Measurements from ENCODE around the gene CPA5. TPM values are rescaled to one million over a fixed set of nuclear protein-coding genes. Genes with fewer than 3 reads are reported as not detected.

The CPA5 gene
- total RNA-seq, 1 donor from 2014 or later: not detected

DNA sequence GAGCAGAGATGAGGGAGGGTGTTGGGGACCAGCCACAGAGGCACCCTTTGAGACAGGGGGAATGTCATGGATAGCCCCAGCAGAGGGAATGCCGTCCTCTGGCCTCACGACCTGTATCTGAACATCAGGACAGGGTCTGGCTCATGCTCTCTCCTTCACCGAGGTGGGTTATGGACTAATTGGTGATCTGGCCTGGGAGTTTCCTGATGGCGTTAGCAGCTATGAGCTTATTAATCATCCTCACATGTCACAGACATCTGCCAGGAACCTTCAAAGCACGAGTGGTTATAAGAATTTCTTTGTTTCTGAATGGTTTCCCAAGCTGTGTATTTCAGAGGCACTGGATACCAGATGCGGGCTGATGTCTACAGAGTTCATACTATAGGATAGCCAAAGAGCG, 44.8 kb upstream of the CPA5 start:
- H3K27me3 ChIP-seq (ENCODE audit: low read depth): no peaks in the 10 kb centered on the region
- DNase-seq (no peak), ATAC-seq (no peak)
- no peaks in the 10 kb centered on the region for H3K4me1 ChIP-seq
- no peak overlapping the region for H3K27ac ChIP-seq
- H3K9me3 ChIP-seq: no peaks in the 10 kb centered on the region
- intact Hi-C loops (cut with DNase I): no loop called here
- no peaks in the 10 kb centered on the region for H3K36me3 ChIP-seq
- no peak for TF ChIP-seq CTCF (IDR thresholded peaks at IDR 0.05)
- H3K4me3 ChIP-seq: no peak overlapping the region

DNA sequence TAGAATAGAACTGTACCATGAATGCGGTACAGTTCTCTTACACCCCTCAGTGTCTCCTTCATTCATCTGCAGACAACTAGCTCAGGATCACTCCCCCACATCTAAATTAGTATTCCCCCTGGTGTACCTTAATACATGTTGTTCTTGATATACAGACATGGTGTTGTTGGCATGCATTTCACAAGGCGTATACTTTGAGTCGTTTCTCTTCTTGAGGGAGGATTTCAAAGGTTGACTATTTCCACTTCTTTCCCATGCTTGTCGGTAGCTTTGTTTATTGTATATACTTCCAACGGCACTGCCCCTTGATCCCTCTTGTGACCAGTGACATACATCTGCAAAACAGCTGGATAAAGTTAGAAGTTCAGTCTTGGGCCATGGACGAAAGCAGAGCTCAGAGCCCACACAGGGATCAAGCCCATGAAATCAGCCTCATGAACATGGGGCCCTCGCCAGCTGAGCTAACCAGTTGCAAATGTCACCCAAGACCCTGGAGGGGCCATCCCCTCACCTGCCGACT, 43.1 kb upstream of the CPA5 start:
- no peak for DNase-seq
- intact Hi-C loops (cut with DNase I): no loop called here
- ATAC-seq: no peak
- H3K27ac ChIP-seq: no peak overlapping the region
- no peak for TF ChIP-seq CTCF (IDR thresholded peaks at IDR 0.05)
- H3K27me3 ChIP-seq (ENCODE audit: low read depth): no peaks in the 10 kb centered on the region
- no peak overlapping the region for H3K4me3 ChIP-seq
- no peaks in the 10 kb centered on the region for H3K36me3 ChIP-seq
- no peaks in the 10 kb centered on the region for H3K4me1 ChIP-seq
- H3K9me3 ChIP-seq: no peaks in the 10 kb centered on the region

GRCh38 chr7:130302649-130303048, 42.0 kb upstream of the CPA5 start:
- no peaks in the 10 kb centered on the region for H3K9me3 ChIP-seq
- no peak overlapping the region for H3K4me3 ChIP-seq
- H3K36me3 ChIP-seq: no peaks in the 10 kb centered on the region
- DNase-seq (no peak), ATAC-seq (no peak)
- no peak overlapping the region for H3K27ac ChIP-seq
- intact Hi-C loops (cut with DNase I): no loop called here
- H3K4me1 ChIP-seq: no peaks in the 10 kb centered on the region
- TF ChIP-seq CTCF (IDR thresholded peaks at IDR 0.05): no peak
- H3K27me3 ChIP-seq (ENCODE audit: low read depth): no peaks in the 10 kb centered on the region

DNA sequence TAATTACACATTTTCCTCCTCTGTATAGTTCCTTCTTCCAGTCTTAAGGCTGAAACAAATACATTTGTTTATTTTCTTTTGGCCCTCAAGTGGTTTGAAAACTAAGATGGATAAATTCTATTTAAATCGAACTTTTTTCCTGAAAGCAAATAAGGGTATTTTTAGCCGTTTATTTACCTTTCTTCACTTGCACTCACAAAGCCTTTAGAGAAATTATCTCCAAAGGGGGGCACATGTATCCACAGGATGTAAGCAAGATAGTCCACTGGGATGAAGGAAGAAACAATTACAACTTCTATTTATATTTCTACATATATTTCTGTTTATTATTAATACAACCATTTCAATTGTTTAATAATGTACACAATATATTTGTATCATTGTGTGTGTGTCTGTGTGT, 41.5 kb upstream of the CPA5 start:
- no peaks in the 10 kb centered on the region for H3K36me3 ChIP-seq
- no peaks in the 10 kb centered on the region for H3K27me3 ChIP-seq (ENCODE audit: low read depth)
- no peaks in the 10 kb centered on the region for H3K9me3 ChIP-seq
- DNase-seq (no peak), ATAC-seq (no peak)
- intact Hi-C loops (cut with DNase I): no loop called here
- no peak overlapping the region for H3K27ac ChIP-seq
- no peak overlapping the region for H3K4me3 ChIP-seq
- TF ChIP-seq CTCF (IDR thresholded peaks at IDR 0.05): no peak
- H3K4me1 ChIP-seq: no peaks in the 10 kb centered on the region

GRCh38 chr7:130303551-130303950, 41.1 kb upstream of the CPA5 start:
- no peaks in the 10 kb centered on the region for H3K9me3 ChIP-seq
- TF ChIP-seq CTCF (IDR thresholded peaks at IDR 0.05): no peak
- no peak overlapping the region for H3K4me3 ChIP-seq
- H3K36me3 ChIP-seq: no peaks in the 10 kb centered on the region
- no peaks in the 10 kb centered on the region for H3K4me1 ChIP-seq
- no peak overlapping the region for H3K27ac ChIP-seq
- ATAC-seq (no peak), DNase-seq (no peak)
- intact Hi-C loops (cut with DNase I): no loop called here
- H3K27me3 ChIP-seq (ENCODE audit: low read depth): no peaks in the 10 kb centered on the region

DNA sequence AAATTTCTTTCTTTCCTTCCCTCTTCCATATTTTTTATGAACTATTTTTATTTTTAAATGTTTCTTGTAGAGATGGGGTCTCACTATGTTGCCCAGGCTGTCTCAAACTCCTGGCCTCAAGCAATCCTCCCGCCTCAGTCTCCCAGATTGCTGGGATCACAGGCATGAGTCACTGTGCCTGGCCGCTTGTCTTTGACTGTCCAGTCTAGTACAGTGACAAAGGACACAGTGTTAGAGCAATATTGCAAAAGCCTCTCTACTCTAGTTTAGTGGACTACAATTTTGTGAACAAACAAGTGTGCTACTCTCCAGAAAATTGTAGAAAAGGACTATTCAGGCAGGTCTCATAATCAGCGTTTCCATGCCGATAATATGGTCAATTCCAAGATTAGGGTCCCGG, 40.6 kb upstream of the CPA5 start:
- Histone ChIP-seq H3K4me3 (no peak overlapping the region), H3K27me3 (ENCODE audit: low read depth) (no peaks in the 10 kb centered on the region), H3K36me3 (no peaks in the 10 kb centered on the region), H3K4me1 (no peaks in the 10 kb centered on the region), H3K9me3 (no peaks in the 10 kb centered on the region), H3K27ac (no peak overlapping the region)
- no peak for DNase-seq
- no peak for ATAC-seq
- intact Hi-C loops (cut with DNase I): no loop called here
- no peak for TF ChIP-seq CTCF (IDR thresholded peaks at IDR 0.05)

Data from lower lobe of right lung (tissue), 2 donors.